Large intestine (tissue), 12 donors: ENCODE results near the gene UPP2. TPM values are rescaled to one million over a fixed set of nuclear protein-coding genes. Genes with fewer than 3 reads are reported as not detected.

ENCODE experiments used
- DNase-seq, 2 donors: peaks; one replicate each; pipeline versions ENCODE4 v3.0.0 to v3.0.0-alpha.2; 2013
- H3K27ac ChIP-seq: one replicate; pipeline ENCODE4 v1.5.1; 2013; ENCODE audit warnings: low read length
- H3K27me3 ChIP-seq: 2 replicates; pipeline ENCODE4 v1.6.1; 2013; ENCODE audit warnings: low read length; ENCODE audit not compliant: control insufficient read depth, insufficient read depth
- H3K36me3 ChIP-seq: 2 replicates; pipeline ENCODE4 v1.6.1; 2013; ENCODE audit warnings: low read length; ENCODE audit not compliant: control insufficient read depth, insufficient read depth
- H3K4me1 ChIP-seq: one replicate; pipeline ENCODE4 v1.6.1; 2013; ENCODE audit warnings: low read length; ENCODE audit not compliant: control insufficient read depth, insufficient read depth
- H3K4me3 ChIP-seq: one replicate; pipeline ENCODE4 v1.5.1; 2013; ENCODE audit warnings: low read length
- H3K9me3 ChIP-seq: one replicate; pipeline ENCODE4 v1.6.1; 2013; ENCODE audit warnings: mild to moderate bottlenecking, low read depth, low read length, moderate library complexity; ENCODE audit not compliant: control insufficient read depth
- WGBS: methylation state at CpG from one replicate; pipeline ENCODE4 v1.1.5; 2013; ENCODE audit warnings: low lambda C conversion rate; ENCODE audit not compliant: insufficient coverage; 5-methylcytosine and 5-hydroxymethylcytosine counted together
- long read RNA-seq, 11 donors: transcript quantifications; one replicate each; lab custom pipeline, GENCODE V29; 2026
- polyA plus RNA-seq: library from polyadenylated mRNA; unstranded; fragments of 120-200 nt; gene quantifications from one replicate; pipeline ENCODE4 v1.2.1, GENCODE V29; 2013

UPP2 gene
- 0.04 TPM for polyA plus RNA-seq
- long read RNA-seq, donor 1 = 0 reads
- long read RNA-seq, donor 2, partial matches to known transcripts = 0 of 1 reads
- long read RNA-seq, donor 2, other reads (novel, unspliced or antisense) = 0 of 1 reads
- long read RNA-seq, donor 3 = 0 reads
- long read RNA-seq, donor 4 = 0 reads
- long read RNA-seq, donor 5 = 0 reads
- long read RNA-seq, donor 6 = 0 reads
- long read RNA-seq, donor 7 = 0 reads
- long read RNA-seq, donor 8 = 0 reads
- long read RNA-seq, donor 9 = 0 reads
- long read RNA-seq, donor 10 = 0 reads
- long read RNA-seq, donor 11 = 0 reads

DNA sequence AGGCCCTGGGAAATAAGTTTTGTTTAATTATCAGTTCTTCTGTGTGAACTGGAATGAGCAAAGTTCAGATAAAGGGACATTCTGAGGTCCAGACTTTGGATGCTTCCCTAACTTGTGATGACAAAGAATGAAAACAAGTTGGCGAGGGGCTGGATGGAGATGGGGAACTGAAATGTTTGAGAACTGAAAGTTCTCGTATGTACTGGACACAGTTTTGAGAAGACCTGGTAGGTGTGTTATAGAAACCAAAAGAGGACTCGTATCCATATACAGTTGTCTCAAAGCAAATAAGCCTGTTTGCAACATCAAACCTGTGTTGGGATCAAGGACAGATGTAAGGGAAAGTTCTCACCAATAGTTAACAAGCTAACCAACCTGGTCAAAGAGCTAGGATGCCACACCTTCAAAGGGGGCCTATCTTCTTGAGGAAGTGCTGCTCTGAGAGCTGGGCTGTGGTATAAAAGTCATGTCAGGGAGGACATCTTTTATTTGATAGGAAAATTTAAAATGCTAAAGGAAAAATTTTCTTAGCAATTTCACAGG, at the start of gene UPP2:
TSS of gene UPP2 (plus strand) at position 493 of the 543 bp plus-strand sequence. CDS start 188 bp downstream, outside the sequence.
- WGBS = 100% methylated on average over 1 of the region's 3 CpGs
- DNase-seq = peak in 1 of 2 donors; percentile 41
- H3K4me3 ChIP-seq = no peak within 1 kb of the TSS
- H3K36me3 ChIP-seq = no peaks in the 10 kb centered on the region
- H3K9me3 ChIP-seq = no peaks in the 10 kb centered on the region
- H3K27me3 ChIP-seq = no peaks in the 10 kb centered on the region
- H3K4me1 ChIP-seq = no peaks in the 10 kb centered on the region
- H3K27ac ChIP-seq = no peak within 1 kb of the TSS

GRCh38 chr2:158052761-158053160, 48.9 kb upstream of the UPP2 start:
- no peak overlapping the region for H3K4me3 ChIP-seq
- no peak overlapping the region for H3K27ac ChIP-seq
- no peaks in the 10 kb centered on the region for H3K36me3 ChIP-seq
- H3K4me1 ChIP-seq = peaks cover 5% of the 10 kb centered on the region
- H3K9me3 ChIP-seq = no peaks in the 10 kb centered on the region
- no peak for DNase-seq
- WGBS = no CpG with 5 or more reads among the region's 2 CpGs
- H3K27me3 ChIP-seq = no peaks in the 10 kb centered on the region

DNA sequence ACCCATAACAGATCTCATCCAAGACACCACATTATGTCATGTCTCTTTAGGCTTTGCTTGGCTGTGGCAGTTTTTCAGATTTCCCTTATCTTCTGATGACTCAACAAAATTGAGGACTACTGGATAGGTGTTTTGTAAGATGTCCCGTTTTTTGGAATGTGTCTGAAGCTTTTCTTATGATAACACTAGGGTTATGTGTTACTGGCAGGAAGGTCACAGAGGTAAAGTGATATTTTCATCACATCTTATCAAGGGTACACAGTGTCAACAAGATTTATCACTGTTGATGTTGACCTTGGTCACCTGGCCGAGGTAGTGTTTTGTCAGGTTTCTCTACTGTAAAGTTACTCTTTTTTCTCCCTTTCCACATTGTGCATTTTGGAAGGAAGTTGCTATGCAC, 44.8 kb upstream of the UPP2 start:
- WGBS = 14% methylated on average over 1 of the region's 2 CpGs
- Histone ChIP-seq H3K27me3 (no peaks in the 10 kb centered on the region), H3K4me1 (peaks cover 12% of the 10 kb centered on the region)

GRCh38 chr2:158060160-158060834, 41.4 kb upstream of the UPP2 start:
- no peak for DNase-seq
- no peaks in the 10 kb centered on the region for H3K27me3 ChIP-seq
- no peaks in the 10 kb centered on the region for H3K36me3 ChIP-seq
- 100% methylated on average over 1 of the region's 2 CpGs for WGBS
- H3K4me1 ChIP-seq = peaks cover 12% of the 10 kb centered on the region
- peaks cover 3% of the 10 kb centered on the region for H3K9me3 ChIP-seq
- peak overlapping the region; percentile 43 for H3K27ac ChIP-seq
- no peak overlapping the region for H3K4me3 ChIP-seq

More for the DNA sequence above, 44.8 kb upstream of the UPP2 start:
- Histone ChIP-seq H3K4me3 (no peak overlapping the region), H3K36me3 (no peaks in the 10 kb centered on the region), H3K9me3 (peaks cover 3% of the 10 kb centered on the region), H3K27ac (no peak overlapping the region)
- peak; percentile 14 to 19 for DNase-seq

DNA sequence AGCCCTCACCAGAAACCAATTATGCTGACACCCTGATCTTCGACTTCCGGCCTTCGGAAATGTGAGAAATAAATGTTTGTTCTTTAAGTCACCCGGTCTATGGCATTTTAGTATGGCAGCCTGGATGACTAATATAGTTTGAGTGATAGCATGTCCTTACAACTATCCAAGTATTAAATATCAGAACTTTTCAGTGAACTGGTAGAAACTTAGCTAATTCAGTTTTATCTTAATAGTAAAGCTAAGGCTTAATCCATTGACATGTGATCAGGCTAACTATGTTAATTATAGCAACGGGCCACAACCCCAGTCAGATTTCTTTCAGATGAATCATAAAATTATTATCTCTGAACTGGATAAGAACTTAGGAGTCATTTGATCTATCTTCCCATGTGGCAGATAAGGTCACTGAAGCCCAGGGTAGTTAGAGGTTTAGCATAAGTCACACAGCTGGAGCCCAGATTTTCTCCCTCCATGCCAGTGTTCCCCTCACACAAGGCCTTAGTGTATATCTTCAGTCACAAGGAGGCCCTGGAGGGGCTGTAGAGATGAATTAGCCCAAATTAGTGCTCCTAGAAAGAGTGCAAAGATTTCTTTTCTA, 40.7 kb upstream of the UPP2 start:
- whole genome bisulfite sequencing = 40% methylated on average over 1 of the region's 5 CpGs
- H3K9me3 ChIP-seq = peaks cover 3% of the 10 kb centered on the region
- peak; percentile 29 to 54 for DNase-seq
- no peaks in the 10 kb centered on the region for H3K27me3 ChIP-seq
- no peaks in the 10 kb centered on the region for H3K36me3 ChIP-seq
- no peak overlapping the region for H3K4me3 ChIP-seq
- peak overlapping the region; percentile 43 for H3K27ac ChIP-seq
- peaks cover 12% of the 10 kb centered on the region for H3K4me1 ChIP-seq

GRCh38 chr2:158061763-158062162, 39.9 kb upstream of the UPP2 start:
- no peak for DNase-seq
- Histone ChIP-seq H3K9me3 (peaks cover 3% of the 10 kb centered on the region), H3K4me3 (no peak overlapping the region), H3K4me1 (peaks cover 8% of the 10 kb centered on the region), H3K27ac (no peak overlapping the region), H3K27me3 (no peaks in the 10 kb centered on the region), H3K36me3 (no peaks in the 10 kb centered on the region)
- WGBS = 100% methylated on average over 1 of the region's 5 CpGs

DNA sequence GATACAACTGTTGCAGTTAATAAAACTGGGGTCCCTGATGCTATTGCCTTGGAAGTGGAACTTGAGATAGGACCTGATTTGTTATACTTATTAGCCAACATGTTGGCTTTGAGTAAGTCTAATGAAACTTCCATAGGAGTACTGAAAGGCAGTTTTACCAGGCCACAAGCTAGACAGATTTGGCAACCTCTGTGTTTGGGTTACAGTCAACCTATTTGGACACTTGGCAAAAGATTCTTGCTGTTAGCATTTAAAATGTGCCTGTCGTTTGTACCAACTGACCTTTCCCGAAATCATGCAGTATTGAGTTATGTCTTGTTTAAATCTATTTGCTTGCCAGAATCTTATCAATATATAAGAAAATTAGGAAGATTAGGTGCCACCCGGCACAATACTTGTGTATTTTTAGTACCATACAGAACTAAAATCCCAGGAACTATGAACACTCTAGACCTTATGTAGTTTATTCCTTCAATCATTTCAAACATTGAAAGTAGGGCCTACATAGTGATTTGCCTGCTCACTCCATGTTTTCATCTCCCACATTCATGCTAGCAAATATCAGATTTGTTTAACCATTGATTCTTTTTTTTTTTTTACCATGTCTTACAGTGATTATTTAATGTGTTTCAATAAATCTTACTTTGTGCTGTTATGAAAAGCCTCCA, 35.5 kb upstream of the UPP2 start:
- peaks cover 5% of the 10 kb centered on the region for H3K4me1 ChIP-seq
- no peaks in the 10 kb centered on the region for H3K9me3 ChIP-seq
- no peaks in the 10 kb centered on the region for H3K36me3 ChIP-seq
- DNase-seq = no peak
- no peak overlapping the region for H3K27ac ChIP-seq
- no peak overlapping the region for H3K4me3 ChIP-seq
- no peaks in the 10 kb centered on the region for H3K27me3 ChIP-seq
- WGBS = 100% methylated on average over 1 of the region's 3 CpGs

DNA sequence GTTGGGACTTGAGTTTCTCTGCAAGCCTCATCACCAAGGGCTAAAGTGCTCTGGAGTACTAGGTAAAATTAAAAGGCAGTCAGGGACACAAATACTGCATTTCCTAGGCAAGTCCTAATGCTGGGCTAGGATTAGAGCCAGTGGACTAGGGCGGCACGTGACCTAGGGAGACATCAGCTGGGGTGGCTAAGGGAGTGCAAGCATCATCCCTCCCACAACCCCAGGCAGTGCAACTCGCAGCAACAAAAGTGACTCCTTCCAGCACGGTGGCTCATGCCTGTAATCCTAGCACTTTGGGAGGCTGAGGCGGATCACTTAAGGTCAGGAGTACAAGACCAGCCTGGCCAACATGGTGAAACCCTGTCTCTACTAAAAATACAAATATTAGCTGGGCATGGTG, 30.7 kb upstream of the UPP2 start:
- H3K27ac ChIP-seq = no peak overlapping the region
- H3K36me3 ChIP-seq = no peaks in the 10 kb centered on the region
- H3K4me3 ChIP-seq = no peak overlapping the region
- peaks cover 11% of the 10 kb centered on the region for H3K4me1 ChIP-seq
- DNase-seq = no peak
- no peaks in the 10 kb centered on the region for H3K9me3 ChIP-seq
- no peaks in the 10 kb centered on the region for H3K27me3 ChIP-seq
- WGBS = no CpG with 5 or more reads among the region's 5 CpGs

DNA sequence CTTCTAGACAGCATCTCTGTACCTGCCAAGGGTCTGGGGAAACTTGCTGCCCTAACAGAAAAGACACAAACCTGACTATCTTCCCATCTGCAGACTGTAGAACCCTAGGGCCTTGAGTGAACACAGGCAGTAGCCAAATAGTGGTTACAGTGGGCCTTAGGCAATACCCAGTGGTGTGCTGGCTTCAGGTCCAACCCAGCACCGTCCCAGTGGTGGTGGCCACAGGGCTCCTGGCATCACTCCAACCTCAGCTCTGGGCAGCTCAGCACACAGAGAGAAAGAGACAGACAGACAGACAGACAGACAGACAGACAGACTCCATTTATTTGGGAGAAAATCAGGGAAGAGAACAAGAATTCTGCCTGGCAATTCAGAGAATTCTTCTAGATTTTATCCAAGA, 29.3 kb upstream of the UPP2 start:
- Histone ChIP-seq H3K9me3 (no peaks in the 10 kb centered on the region), H3K4me1 (peaks cover 11% of the 10 kb centered on the region), H3K27ac (no peak overlapping the region), H3K36me3 (no peaks in the 10 kb centered on the region), H3K4me3 (no peak overlapping the region), H3K27me3 (no peaks in the 10 kb centered on the region)
- no peak for DNase-seq
- no CpG with 5 or more reads among the region's 1 CpG for WGBS

DNA sequence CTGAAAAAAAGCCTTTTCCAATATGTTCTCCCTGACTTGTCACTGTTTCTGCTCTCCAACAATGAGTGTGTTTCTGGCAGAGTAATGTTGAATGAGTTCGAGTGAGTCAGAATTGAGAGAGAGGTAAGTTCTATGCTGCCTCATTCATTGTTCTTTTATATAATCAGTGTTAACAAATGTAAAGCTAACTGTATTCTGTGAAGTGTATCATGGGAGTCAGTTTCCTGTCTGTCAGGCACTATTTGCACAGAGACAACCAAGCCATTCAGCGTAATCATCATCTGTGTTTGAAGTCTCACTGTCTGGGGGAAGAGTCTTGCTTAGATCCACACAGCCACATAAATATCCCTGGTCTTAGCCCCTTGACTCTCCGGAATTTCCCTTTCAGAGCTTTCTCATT, 22.0 kb upstream of the UPP2 start:
- H3K4me1 ChIP-seq = no peaks in the 10 kb centered on the region
- no peak for DNase-seq
- H3K27me3 ChIP-seq = no peaks in the 10 kb centered on the region
- H3K36me3 ChIP-seq = no peaks in the 10 kb centered on the region
- no peaks in the 10 kb centered on the region for H3K9me3 ChIP-seq
- WGBS = 47% methylated on average over 2 of the region's 3 CpGs
- no peak overlapping the region for H3K27ac ChIP-seq
- H3K4me3 ChIP-seq = no peak overlapping the region
